ENCODE measurements around the gene ACTR8.

GRCh38 chr3:53833053-53833645, 48.8 kb downstream of the ACTR8 start:
- TF ChIP-seq CTCF (IDR thresholded peaks at IDR 0.05) (no peak), POLR2A (IDR thresholded peaks at IDR 0.05) (no peak), EP300 (IDR thresholded peaks at IDR 0.05) (no peak)
